H9 (cell line): ENCODE results near the gene S100A4. TPM values are rescaled to one million over a fixed set of nuclear protein-coding genes. Genes with fewer than 3 reads are reported as not detected.
"Not testable (repeated sequence)": the region's sequence is repeated elsewhere in the genome, so short reads cannot be mapped to it uniquely, and the experiment has no call there.

Source experiments
- DNase-seq: peaks from one replicate; pipeline ENCODE4 v3.0.0-alpha.2; 2017
- H2AFZ ChIP-seq: one replicate; pipeline ENCODE4 v1.6.1; 2013; ENCODE audit warnings: mild to moderate bottlenecking, low read length, control low read depth, moderate library complexity
- H2AK5ac ChIP-seq: 2 replicates; pipeline ENCODE4 v1.6.1; 2013; ENCODE audit warnings: low read length, control low read depth, mixed read lengths; ENCODE audit not compliant: insufficient read length
- H2BK120ac ChIP-seq: one replicate; pipeline ENCODE4 v1.6.1; 2013; ENCODE audit warnings: low read depth, mild to moderate bottlenecking, low read length, control low read depth, inconsistent platforms; ENCODE audit not compliant: poor library complexity, severe bottlenecking
- H2BK12ac ChIP-seq: 2 replicates; pipeline ENCODE4 v1.6.1; 2013; ENCODE audit warnings: low read length, control low read depth, mixed read lengths, low read depth; ENCODE audit not compliant: insufficient read length
- H2BK15ac ChIP-seq: 2 replicates; pipeline ENCODE4 v1.6.1; 2013; ENCODE audit warnings: low read depth, low read length, control low read depth
- H2BK20ac ChIP-seq: one replicate; pipeline ENCODE4 v1.6.1; 2013; ENCODE audit warnings: low read depth, mild to moderate bottlenecking, low read length, control low read depth, inconsistent platforms; ENCODE audit not compliant: poor library complexity, severe bottlenecking
- H2BK5ac ChIP-seq: 2 replicates; pipeline ENCODE4 v1.6.1; 2013; ENCODE audit warnings: low read length, control low read depth, mixed read lengths; ENCODE audit not compliant: insufficient read length
- H3K14ac ChIP-seq: 2 replicates; pipeline ENCODE4 v1.6.1; 2013; ENCODE audit warnings: low read length, control low read depth; ENCODE audit not compliant: insufficient read depth
- H3K18ac ChIP-seq: 2 replicates; pipeline ENCODE4 v1.6.1; 2013; ENCODE audit warnings: low read depth, mild to moderate bottlenecking, mixed read lengths, low read length, control low read depth; ENCODE audit not compliant: insufficient read length
- H3K23ac ChIP-seq: 2 replicates; pipeline ENCODE4 v1.6.1; 2013; ENCODE audit warnings: low read length, control low read depth, mixed read lengths, low read depth; ENCODE audit not compliant: insufficient read length
- H3K23me2 ChIP-seq: 2 replicates; pipeline ENCODE4 v1.6.1; 2013; ENCODE audit warnings: low read depth, mild to moderate bottlenecking, mixed read lengths, low read length, control low read depth; ENCODE audit not compliant: insufficient read length, poor library complexity, severe bottlenecking
- H3K27ac ChIP-seq: 2 replicates; pipeline ENCODE4 v1.5.1; 2013; ENCODE audit warnings: low read length, control low read depth, mixed read lengths, low read depth; ENCODE audit not compliant: insufficient read length
- H3K27me3 ChIP-seq: 2 replicates; pipeline ENCODE4 v1.6.1; 2013; ENCODE audit warnings: low read length, control low read depth, inconsistent platforms; ENCODE audit not compliant: insufficient read depth
- H3K4ac ChIP-seq: 2 replicates; pipeline ENCODE4 v1.6.1; 2013; ENCODE audit warnings: low read depth, mild to moderate bottlenecking, control low read depth, inconsistent platforms, low read length, moderate library complexity
- H3K4me1 ChIP-seq: 2 replicates; pipeline ENCODE4 v1.6.1; 2013; ENCODE audit warnings: low read length, control low read depth, inconsistent platforms; ENCODE audit not compliant: insufficient read depth
- H3K4me2 ChIP-seq: 2 replicates; pipeline ENCODE4 v1.6.1; 2013; ENCODE audit warnings: low read length, control low read depth, mixed read lengths; ENCODE audit not compliant: insufficient read length, insufficient read depth
- H3K56ac ChIP-seq: 2 replicates; pipeline ENCODE4 v1.6.1; 2013; ENCODE audit warnings: low read depth, mild to moderate bottlenecking, mixed read lengths, low read length, control low read depth; ENCODE audit not compliant: insufficient read length
- H3K79me1 ChIP-seq: 2 replicates; pipeline ENCODE4 v1.6.1; 2013; ENCODE audit warnings: low read depth, mild to moderate bottlenecking, moderate library complexity, low read length, control low read depth, inconsistent platforms; ENCODE audit not compliant: insufficient read depth, poor library complexity, severe bottlenecking
- H3K79me2 ChIP-seq: 2 replicates; pipeline ENCODE4 v1.6.1; 2013; ENCODE audit warnings: low read length, control low read depth, inconsistent platforms; ENCODE audit not compliant: insufficient read depth
- H3K9ac ChIP-seq: 2 replicates; pipeline ENCODE4 v1.6.1; 2013; ENCODE audit warnings: low read length, control low read depth, mixed read lengths; ENCODE audit not compliant: insufficient read length; ENCODE audit errors: extremely low read depth
- H3K9me3 ChIP-seq: one replicate; pipeline ENCODE4 v1.6.1; 2013; ENCODE audit warnings: low read depth, low read length, inconsistent platforms; ENCODE audit not compliant: control insufficient read depth
- H3T11ph ChIP-seq: one replicate; pipeline ENCODE4 v1.6.1; 2013; ENCODE audit warnings: mild to moderate bottlenecking, low read length, control low read depth, inconsistent platforms
- H4K20me1 ChIP-seq: one replicate; pipeline ENCODE4 v1.6.1; 2013; ENCODE audit not compliant: control insufficient read depth, insufficient read length, insufficient read depth
- H4K5ac ChIP-seq: 2 replicates; pipeline ENCODE4 v1.6.1; 2013; ENCODE audit warnings: low read depth, mild to moderate bottlenecking, mixed read lengths, low read length, control low read depth; ENCODE audit not compliant: insufficient read length
- H4K8ac ChIP-seq: replicated peaks from 2 replicates; pipeline ENCODE4 v1.6.1; 2013; ENCODE audit warnings: low read length, control low read depth, mixed read lengths, low read depth; ENCODE audit not compliant: insufficient read length
- H4K91ac ChIP-seq: 2 replicates; pipeline ENCODE4 v1.6.1; 2013; ENCODE audit warnings: low read depth, mild to moderate bottlenecking, moderate library complexity, mixed read lengths, low read length, control low read depth; ENCODE audit not compliant: insufficient read length
- H3K27ac Mint-ChIP-seq, 3 experiments: 2 replicates in 2 of 3; 3 replicates in 1 of 3; pipeline ENCODE4 v1.8.0; 2020 to 2021; ENCODE audit warnings: mixed read lengths in 3 of 3, mild to moderate bottlenecking in 1 of 3, moderate library complexity in 1 of 3
- H3K27me3 Mint-ChIP-seq: 2 replicates; pipeline ENCODE4 v1.8.0; 2021; ENCODE audit warnings: low read depth, mild to moderate bottlenecking, moderate library complexity, mixed read lengths
- H3K36me3 Mint-ChIP-seq, 3 experiments: 2 replicates in 2 of 3; 3 replicates in 1 of 3; pipeline ENCODE4 v1.8.0; 2020 to 2021; ENCODE audit warnings: low read depth in 3 of 3, mixed read lengths in 3 of 3; ENCODE audit not compliant: insufficient read depth in 1 of 3
- H3K4me1 Mint-ChIP-seq, 2 experiments: 2 replicates each; pipeline ENCODE4 v1.8.0; 2020; ENCODE audit warnings: mixed read lengths in 2 of 2
- H3K4me3 Mint-ChIP-seq, 2 experiments: 2 replicates in 1 of 2; 3 replicates in 1 of 2; pipeline ENCODE4 v1.8.0; 2020 to 2021; ENCODE audit warnings: mild to moderate bottlenecking in 2 of 2, mixed read lengths in 2 of 2, moderate library complexity in 1 of 2
- H3K9me3 Mint-ChIP-seq, 2 experiments: 2 replicates in 1 of 2; 3 replicates in 1 of 2; pipeline ENCODE4 v1.8.0; 2020; ENCODE audit warnings: mild to moderate bottlenecking in 2 of 2, mixed read lengths in 2 of 2, moderate library complexity in 1 of 2
- WGBS: extraction: QIAGEN DNeasy Blood & Tissue Kit; methylation state at CpG from one replicate; pipeline ENCODE4 v1.1.7; 2013; ENCODE audit warnings: missing lambda C conversion rate, low lambda C conversion rate, mixed read lengths; ENCODE audit not compliant: insufficient read length; ENCODE audit errors: extremely low coverage; 5-methylcytosine and 5-hydroxymethylcytosine counted together
- total RNA-seq: library from RNA; stranded (reverse); gene quantifications from 2 replicates; pipeline ENCODE4 v1.2.1, GENCODE V29; 2021
- TF ChIP-seq, protein P1 (sequence below): fragments of 200-600 bp; sonication (generic); conservative IDR thresholded peaks from 3 replicates; pipeline ENCODE4 v1.8.0; 2021; ENCODE audit warnings: antibody characterized with exemption, mild to moderate bottlenecking

Gene S100A4
- total RNA-seq, 1 experiment from 2014 or later, result 9.0 TPM

DNA sequence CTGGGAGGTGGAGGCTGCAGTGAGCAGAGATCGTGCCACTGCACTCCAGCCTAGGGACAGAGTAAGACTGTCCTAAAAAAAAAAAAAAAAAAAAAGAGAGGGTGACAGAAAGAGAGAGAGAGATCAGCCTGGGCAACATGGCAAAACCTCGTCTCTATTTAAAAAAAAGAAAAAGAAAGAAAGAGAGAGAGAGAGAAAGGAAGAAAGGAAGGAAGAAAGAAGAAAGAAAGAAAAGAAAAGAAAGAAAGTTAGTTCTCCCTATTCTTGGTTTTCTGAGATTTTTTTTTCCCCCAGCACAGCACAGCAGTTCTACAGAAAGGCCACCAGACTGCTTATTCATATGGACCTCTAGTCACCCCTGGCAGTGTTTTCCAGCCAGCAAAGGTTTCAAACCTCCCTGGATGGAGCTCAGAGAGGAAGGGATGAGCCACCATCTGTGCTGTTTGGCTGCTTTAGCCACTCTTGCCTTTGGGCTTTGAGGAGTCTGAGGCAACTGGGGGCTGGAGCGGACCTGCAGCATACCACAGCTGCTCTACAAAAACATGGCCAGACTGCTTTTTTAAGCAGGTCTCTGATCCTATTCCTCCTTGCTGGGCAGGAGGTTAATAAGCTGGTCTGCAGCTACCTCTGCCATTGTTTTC lies 20.4 kb downstream of the S100A4 start:
- Histone ChIP-seq H2BK12ac (no peak overlapping the region), H3K23me2 (no peaks in the 10 kb centered on the region), H3K79me2 (no peaks in the 10 kb centered on the region), H2AFZ (no peak overlapping the region), H3K9me3 (no peaks in the 10 kb centered on the region), H3K4ac (no peak overlapping the region), H3K18ac (no peak overlapping the region), H3K4me1 (peaks cover 10% of the 10 kb centered on the region; the same call in 1 of the 2 replicates), H2BK20ac (no peak overlapping the region), H3K23ac (no peak overlapping the region), H3K9ac (no peak overlapping the region), H2BK120ac (no peak overlapping the region), H4K91ac (no peak overlapping the region), H3K14ac (no peak overlapping the region), H3K27ac (no peak overlapping the region), H4K20me1 (no peaks in the 10 kb centered on the region), H4K8ac (no peak overlapping the region), H3K56ac (no peak overlapping the region), H3K4me2 (no peak overlapping the region), H2BK15ac (no peak overlapping the region), H3T11ph (no peak overlapping the region), H3K79me1 (no peaks in the 10 kb centered on the region), H3K27me3 (no peaks in the 10 kb centered on the region), H4K5ac (no peak overlapping the region), H2AK5ac (no peak overlapping the region), H2BK5ac (no peak overlapping the region)
- Mint-ChIP-seq H3K27me3 (peaks cover 15% of the 10 kb centered on the region), H3K4me3 (no peak overlapping the region), H3K9me3 (peaks cover 2 to 3% of the 10 kb centered on the region in 2 experiments; a peak in 3 of 5 replicates), H3K36me3 (0 out of 7 replicates have a peak, but pooled peaks cover 0 to 2% (median 0%) of the 10 kb centered on the region in 3 experiments), H3K4me1 (peaks cover 35 to 36% of the 10 kb centered on the region in 2 experiments), H3K27ac (no peak overlapping the region)
- WGBS, result no CpG with 5 or more reads among the region's 3 CpGs
- TF ChIP-seq, protein P1, sequence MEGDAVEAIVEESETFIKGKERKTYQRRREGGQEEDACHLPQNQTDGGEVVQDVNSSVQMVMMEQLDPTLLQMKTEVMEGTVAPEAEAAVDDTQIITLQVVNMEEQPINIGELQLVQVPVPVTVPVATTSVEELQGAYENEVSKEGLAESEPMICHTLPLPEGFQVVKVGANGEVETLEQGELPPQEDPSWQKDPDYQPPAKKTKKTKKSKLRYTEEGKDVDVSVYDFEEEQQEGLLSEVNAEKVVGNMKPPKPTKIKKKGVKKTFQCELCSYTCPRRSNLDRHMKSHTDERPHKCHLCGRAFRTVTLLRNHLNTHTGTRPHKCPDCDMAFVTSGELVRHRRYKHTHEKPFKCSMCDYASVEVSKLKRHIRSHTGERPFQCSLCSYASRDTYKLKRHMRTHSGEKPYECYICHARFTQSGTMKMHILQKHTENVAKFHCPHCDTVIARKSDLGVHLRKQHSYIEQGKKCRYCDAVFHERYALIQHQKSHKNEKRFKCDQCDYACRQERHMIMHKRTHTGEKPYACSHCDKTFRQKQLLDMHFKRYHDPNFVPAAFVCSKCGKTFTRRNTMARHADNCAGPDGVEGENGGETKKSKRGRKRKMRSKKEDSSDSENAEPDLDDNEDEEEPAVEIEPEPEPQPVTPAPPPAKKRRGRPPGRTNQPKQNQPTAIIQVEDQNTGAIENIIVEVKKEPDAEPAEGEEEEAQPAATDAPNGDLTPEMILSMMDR, result no peak
- no peak for DNase-seq

DNA sequence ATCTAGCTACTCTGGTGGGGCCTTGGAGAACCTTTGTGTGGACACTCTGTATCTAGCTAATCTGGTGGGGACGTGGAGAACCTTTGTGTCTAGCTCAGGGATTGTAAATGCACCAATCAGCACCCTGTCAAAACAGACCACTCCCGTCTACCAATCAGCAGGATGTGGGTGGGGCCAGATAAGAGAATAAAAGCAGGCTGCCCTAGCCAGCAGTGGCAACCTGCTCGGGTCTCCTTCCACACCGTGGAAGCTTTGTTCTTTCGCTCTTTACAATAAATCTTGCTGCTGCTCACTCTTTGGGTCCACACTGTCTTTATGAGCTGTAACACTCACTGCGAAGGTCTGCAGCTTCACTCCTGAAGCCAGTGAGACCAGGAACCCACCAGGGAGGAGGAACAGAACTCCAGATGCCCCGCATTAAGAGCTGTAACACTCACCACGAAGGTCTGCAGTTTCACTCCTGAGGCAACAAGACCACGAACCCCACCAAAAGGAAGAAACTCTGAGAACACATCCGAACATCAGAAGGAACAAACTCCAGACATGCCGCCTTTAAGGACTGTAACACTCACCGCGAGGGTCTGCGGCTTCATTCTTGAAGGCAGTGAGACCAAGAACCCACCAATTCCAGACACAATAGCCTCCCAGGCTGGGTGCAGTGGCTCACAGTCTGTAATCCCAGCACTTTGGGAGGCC lies 23.1 kb downstream of the S100A4 start:
- not testable (repeated sequence) for H2BK5ac ChIP-seq

More for the DNA sequence above, 23.1 kb downstream of the S100A4 start:
- H4K8ac ChIP-seq, H2BK20ac ChIP-seq, H3K23me2 ChIP-seq, H4K5ac ChIP-seq, H4K20me1 ChIP-seq, H4K91ac ChIP-seq, H2AK5ac ChIP-seq, H3K27me3 ChIP-seq, H3K14ac ChIP-seq, H3K36me3 Mint-ChIP-seq, H2AFZ ChIP-seq, H3K23ac ChIP-seq, H3K4me3 Mint-ChIP-seq, H3K4me2 ChIP-seq, H3K4me1 ChIP-seq, H2BK120ac ChIP-seq, H3K79me1 ChIP-seq, H3K27ac ChIP-seq, H3K9me3 Mint-ChIP-seq, H3K79me2 ChIP-seq, H3K4ac ChIP-seq, DNase-seq, H3K56ac ChIP-seq, H3T11ph ChIP-seq, H3K9me3 ChIP-seq, H3K18ac ChIP-seq, H2BK12ac ChIP-seq, H3K9ac ChIP-seq, H2BK15ac ChIP-seq: not testable (repeated sequence)
- no CpG with 5 or more reads among the region's 14 CpGs for WGBS
- H3K4me1 Mint-ChIP-seq, result peaks cover 39 to 46% of the 10 kb centered on the region in 2 experiments
- H3K27me3 Mint-ChIP-seq, result peaks cover 37% of the 10 kb centered on the region
- peak overlapping the region in 2 of 3 experiments; percentile 52 to 87; a peak in 2 of 7 replicates for H3K27ac Mint-ChIP-seq
